GM12874 (cell line): ENCODE results near the gene KIF2A.

Experiments
- TF ChIP-seq, protein P1 (sequence below): IDR thresholded peaks from 2 replicates; pipeline ENCODE4 v1.5.1; 2011; ENCODE audit warnings: low read depth, mild to moderate bottlenecking, control low read depth, low read length, moderate library complexity; ENCODE audit not compliant: insufficient read depth

The KIF2A gene

DNA sequence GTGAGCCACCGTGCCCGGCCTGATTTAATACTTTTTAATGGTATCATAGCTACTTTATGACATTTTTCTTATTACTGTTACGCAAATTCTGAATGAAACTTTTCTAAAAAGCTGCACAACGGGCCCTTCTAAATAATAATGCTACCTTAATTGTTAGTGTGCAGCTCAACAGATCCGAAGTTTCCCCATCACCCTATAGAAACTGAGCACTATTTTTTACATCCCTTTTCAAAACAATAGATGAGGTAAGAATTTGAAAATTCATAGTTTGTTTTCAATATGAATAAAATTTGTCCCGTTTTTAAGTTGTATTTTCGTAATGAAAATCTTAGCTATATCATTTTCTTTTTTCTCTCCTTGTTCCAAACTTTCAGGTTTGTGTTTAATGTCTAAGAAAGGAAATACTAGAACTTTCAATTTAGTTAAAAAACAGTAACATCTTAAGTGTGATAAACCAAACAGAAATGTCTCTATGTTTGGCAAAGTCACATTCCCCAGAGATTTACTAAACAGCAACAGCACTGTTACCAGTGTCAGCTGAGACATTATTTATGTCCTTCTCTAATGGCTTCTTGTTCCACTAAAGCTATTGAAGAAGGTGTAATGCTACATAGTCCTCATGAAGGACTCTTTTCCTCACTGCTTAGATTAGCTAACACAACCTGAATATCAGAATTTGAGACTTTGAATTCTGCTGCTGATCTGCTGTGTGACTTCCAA lies 22.9 kb downstream of the KIF2A start:
- TF ChIP-seq, protein P1, sequence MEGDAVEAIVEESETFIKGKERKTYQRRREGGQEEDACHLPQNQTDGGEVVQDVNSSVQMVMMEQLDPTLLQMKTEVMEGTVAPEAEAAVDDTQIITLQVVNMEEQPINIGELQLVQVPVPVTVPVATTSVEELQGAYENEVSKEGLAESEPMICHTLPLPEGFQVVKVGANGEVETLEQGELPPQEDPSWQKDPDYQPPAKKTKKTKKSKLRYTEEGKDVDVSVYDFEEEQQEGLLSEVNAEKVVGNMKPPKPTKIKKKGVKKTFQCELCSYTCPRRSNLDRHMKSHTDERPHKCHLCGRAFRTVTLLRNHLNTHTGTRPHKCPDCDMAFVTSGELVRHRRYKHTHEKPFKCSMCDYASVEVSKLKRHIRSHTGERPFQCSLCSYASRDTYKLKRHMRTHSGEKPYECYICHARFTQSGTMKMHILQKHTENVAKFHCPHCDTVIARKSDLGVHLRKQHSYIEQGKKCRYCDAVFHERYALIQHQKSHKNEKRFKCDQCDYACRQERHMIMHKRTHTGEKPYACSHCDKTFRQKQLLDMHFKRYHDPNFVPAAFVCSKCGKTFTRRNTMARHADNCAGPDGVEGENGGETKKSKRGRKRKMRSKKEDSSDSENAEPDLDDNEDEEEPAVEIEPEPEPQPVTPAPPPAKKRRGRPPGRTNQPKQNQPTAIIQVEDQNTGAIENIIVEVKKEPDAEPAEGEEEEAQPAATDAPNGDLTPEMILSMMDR: no peak

DNA sequence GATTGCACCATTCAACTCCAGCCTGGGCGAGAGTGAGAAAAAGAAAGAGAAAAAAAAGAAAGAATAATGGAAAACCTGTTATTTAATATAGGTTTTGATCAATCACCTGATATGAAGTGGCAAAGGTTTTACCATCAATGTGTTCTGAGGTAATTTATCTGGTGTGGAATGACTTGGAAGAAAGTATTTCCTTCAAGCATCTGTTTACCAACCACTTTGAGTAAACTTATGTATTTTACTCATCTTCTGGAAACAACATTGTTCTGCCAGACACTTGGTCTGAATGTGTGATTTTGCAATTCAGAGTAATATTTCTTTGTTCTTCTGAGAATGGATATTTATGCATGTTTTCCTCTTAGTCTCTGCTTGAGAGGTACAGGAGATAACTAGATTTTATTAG lies 24.3 kb downstream of the KIF2A start:
- TF ChIP-seq, protein P1: no peak

DNA sequence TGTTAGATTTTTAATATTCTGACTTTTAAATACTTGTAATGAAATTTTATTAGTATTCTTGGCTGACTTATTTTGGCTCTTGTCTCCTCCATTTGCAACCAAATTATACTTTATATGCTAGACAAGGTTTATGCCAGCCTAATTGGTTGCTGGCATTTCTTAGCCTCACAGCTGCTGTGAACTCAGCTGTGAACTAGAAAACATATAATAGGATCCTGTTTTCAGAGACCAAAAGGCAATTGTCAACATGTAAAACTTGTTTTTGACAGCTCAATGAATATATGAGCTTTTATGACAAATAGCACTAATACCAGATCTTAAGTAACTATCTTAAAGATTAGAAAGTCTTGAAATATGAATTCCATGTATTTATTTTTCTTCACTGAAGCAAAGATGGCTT lies 25.9 kb downstream of the KIF2A start:
- TF ChIP-seq, protein P1: no peak

DNA sequence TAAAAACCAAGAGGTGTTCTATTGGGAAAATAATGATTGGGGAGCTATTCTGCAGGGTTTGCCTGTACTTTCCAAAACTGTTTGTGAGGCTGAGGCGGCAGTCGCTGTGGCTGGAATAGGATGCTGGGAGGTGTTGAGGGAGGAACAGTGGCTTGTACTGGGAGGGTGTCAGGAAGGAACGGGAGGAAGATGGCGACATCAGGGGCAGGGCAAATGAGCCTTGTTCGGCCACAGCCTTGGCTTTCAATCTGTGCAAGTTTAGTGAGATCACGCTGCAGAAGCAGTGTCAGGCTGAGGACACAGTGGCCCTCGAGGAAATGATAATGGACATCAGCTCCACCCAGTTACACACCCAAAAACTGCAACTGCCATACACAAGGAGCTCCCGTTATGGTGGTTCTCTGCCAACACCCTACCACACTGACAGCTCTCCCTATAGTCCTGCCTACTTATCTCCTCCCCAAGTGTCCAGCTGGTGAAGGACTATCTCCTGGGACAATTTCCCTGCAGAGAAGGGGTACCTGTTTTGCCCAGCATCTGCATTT lies 27.3 kb downstream of the KIF2A start:
- TF ChIP-seq, protein P1: no peak

DNA sequence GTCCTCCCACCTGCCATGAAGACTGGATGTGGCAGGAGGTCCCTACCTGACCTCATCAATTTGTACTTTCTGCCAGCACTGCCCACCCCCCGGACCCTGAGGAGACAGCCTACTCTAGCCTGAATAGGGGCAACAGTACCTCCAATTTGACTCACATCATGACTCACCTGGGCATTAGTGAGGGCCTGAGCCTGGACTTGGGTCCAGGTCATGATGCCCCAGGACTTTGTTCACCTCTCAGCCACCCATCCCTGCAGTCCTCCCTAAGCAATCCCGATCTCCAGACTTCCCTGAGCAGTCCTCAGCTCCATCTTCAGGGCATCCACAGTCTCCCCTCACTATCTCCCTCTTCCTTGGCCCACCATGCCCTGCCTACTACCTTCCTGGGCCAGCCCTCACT lies 28.1 kb downstream of the KIF2A start:
- TF ChIP-seq, protein P1: no peak

DNA sequence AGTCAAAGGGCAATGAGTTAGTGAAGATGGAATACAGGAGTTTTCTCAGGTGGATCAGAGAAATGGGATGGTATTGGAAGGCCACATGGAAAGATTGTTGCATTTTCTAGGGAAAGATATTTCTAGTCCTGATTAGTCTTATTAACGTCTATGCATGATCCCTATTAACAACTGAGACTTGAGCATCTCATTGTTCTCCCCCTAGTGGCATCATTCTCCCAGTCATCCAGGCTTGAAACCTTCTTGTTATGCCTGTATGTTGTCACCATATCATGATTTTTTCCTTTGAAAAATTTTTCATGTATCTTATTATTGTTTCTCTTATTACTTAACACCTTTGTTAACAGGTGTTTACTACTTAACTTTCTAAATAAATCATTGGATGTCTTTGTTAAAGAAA lies 34.4 kb downstream of the KIF2A start:
- TF ChIP-seq, protein P1: peak; percentile 49; the same call in 1 of the 2 replicates

DNA sequence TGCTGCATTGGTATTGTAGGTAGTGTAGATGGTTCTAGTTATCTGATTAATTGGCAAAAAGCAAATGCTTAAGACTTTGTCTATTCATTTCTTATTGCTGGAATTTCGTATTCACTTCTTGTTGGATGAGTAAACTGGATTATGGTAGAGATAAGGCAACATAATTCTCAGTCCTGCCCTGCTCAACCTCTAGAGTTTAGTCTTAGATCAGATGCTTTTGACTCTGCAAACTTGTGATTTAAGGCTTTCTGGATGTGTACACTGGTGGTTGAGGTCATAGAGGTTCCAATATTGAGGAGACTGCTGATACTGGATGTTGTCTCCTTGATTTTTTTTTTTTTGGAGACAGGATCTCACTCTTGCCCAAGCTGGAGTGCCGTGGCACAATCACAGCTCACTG lies 35.0 kb downstream of the KIF2A start:
- TF ChIP-seq, protein P1: no peak
